Measurements from ENCODE around the gene MRPL9.
A peak's percentile ranks its signal among the peaks of the same experiment; 100 is the strongest.

The MRPL9 gene

GRCh38 chr1:151710187-151710840 lies 53.0 kb downstream of the MRPL9 start:
- DNase-seq = peak; percentile 38 to 61
